ENCODE data around the gene SGK1. TPM values are rescaled to one million over a fixed set of nuclear protein-coding genes. Genes with fewer than 3 reads are reported as not detected.

SGK1 gene
- total RNA-seq, 1 experiment from 2014 or later: 95.2 TPM

DNA sequence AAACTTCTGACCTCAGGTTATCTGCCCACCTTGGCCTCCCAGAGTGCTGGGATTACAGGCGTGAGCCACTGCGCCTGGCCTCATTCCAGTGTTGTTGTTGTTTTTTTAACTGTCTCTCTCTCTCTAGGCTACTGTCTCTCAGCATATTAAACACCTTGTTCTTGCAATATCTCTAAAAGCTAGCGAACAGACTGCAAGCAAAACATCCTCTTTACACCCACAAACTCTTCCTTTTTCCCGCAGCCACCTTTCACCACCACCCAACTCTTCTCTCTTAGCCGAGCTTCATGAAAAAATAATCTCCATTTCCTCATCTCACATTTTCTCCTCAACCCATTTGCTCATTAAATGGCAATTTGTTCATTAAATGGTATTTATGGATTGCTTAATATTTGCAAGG is 45.5 kb downstream of the SGK1 start:
- H3K79me2 ChIP-seq (ENCODE audit: low read length): no peaks in the 10 kb centered on the region
- TF ChIP-seq EZH2 (IDR thresholded peaks at IDR 0.05; ENCODE audit: low read length, unreplicated experiment) (no peak), EZH2phosphoT487 (IDR thresholded peaks at IDR 0.05; ENCODE audit: borderline replicate concordance, low read length) (no peak)
- TF ChIP-seq, protein P1, sequence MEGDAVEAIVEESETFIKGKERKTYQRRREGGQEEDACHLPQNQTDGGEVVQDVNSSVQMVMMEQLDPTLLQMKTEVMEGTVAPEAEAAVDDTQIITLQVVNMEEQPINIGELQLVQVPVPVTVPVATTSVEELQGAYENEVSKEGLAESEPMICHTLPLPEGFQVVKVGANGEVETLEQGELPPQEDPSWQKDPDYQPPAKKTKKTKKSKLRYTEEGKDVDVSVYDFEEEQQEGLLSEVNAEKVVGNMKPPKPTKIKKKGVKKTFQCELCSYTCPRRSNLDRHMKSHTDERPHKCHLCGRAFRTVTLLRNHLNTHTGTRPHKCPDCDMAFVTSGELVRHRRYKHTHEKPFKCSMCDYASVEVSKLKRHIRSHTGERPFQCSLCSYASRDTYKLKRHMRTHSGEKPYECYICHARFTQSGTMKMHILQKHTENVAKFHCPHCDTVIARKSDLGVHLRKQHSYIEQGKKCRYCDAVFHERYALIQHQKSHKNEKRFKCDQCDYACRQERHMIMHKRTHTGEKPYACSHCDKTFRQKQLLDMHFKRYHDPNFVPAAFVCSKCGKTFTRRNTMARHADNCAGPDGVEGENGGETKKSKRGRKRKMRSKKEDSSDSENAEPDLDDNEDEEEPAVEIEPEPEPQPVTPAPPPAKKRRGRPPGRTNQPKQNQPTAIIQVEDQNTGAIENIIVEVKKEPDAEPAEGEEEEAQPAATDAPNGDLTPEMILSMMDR (conservative IDR thresholded peaks at IDR 0.05; ENCODE audit: low read depth, low read length): no peak
- DNase-seq (no peak), ATAC-seq (no peak)
- H3K9me3 ChIP-seq (ENCODE audit: low read length): no peaks in the 10 kb centered on the region
- H3K4me1 ChIP-seq (ENCODE audit: insufficient read depth, low read length): no peaks in the 10 kb centered on the region
- H3K4me3 ChIP-seq (ENCODE audit: low read length): no peak overlapping the region
- H3K9ac ChIP-seq (ENCODE audit: low read length): no peak overlapping the region
- H2AFZ ChIP-seq (ENCODE audit: low read length): no peak overlapping the region
- no peak overlapping the region for H3K27ac ChIP-seq (ENCODE audit: low read length)
- BruUV-seq (replicated peaks): no TSS peak
- no peaks in the 10 kb centered on the region for H3K36me3 ChIP-seq (ENCODE audit: low read depth, low read length)
- no peak overlapping the region for H3K4me2 ChIP-seq (ENCODE audit: low read length)
- no peaks in the 10 kb centered on the region for H4K20me1 ChIP-seq (ENCODE audit: low read length)
- ChIA-PET CTCF (interaction anchor here (0.6 kb wide), 1 partner anchor 150 kb away, joined by 3 read pairs; no protein-coding TSS in a partner anchor), POLR2A (ENCODE audit: unreplicated experiment) (no interaction called here)
- H3K9me2 ChIP-seq (replicated peaks; ENCODE audit: low read length): no peaks in the 10 kb centered on the region
- no peaks in the 10 kb centered on the region for H3F3A ChIP-seq (ENCODE audit: low read length, unreplicated experiment)
- H3K27me3 ChIP-seq (ENCODE audit: low read length): no peaks in the 10 kb centered on the region
- intact Hi-C loops (cut with micrococcal nuclease): no loop called here

GRCh38 chr6:134267917-134268361 is 50.0 kb downstream of the SGK1 start:
- POLR2A ChIA-PET (ENCODE audit: unreplicated experiment): no interaction called here
- H3K9ac ChIP-seq (ENCODE audit: low read length): no peak overlapping the region
- no peak overlapping the region for H3K27ac ChIP-seq (ENCODE audit: low read length)
- TF ChIP-seq EZH2phosphoT487 (IDR thresholded peaks at IDR 0.05; ENCODE audit: borderline replicate concordance, low read length) (no peak), EZH2 (IDR thresholded peaks at IDR 0.05; ENCODE audit: low read length, unreplicated experiment) (no peak)
- TF ChIP-seq, protein P1 (conservative IDR thresholded peaks at IDR 0.05; ENCODE audit: low read depth, low read length): no peak
- no TSS peak for BruUV-seq (replicated peaks)
- H3K4me2 ChIP-seq (ENCODE audit: low read length): no peak overlapping the region
- no peaks in the 10 kb centered on the region for H3K79me2 ChIP-seq (ENCODE audit: low read length)
- CTCF ChIA-PET: no interaction called here
- no peak for ATAC-seq
- no peaks in the 10 kb centered on the region for H3K9me2 ChIP-seq (replicated peaks; ENCODE audit: low read length)
- intact Hi-C loops (cut with micrococcal nuclease): no loop called here
- H3K4me3 ChIP-seq (ENCODE audit: low read length): no peak overlapping the region
- no peaks in the 10 kb centered on the region for H3K36me3 ChIP-seq (ENCODE audit: low read depth, low read length)
- DNase-seq: no peak
- H3K4me1 ChIP-seq (ENCODE audit: insufficient read depth, low read length): no peaks in the 10 kb centered on the region
- no peaks in the 10 kb centered on the region for H4K20me1 ChIP-seq (ENCODE audit: low read length)
- H2AFZ ChIP-seq (ENCODE audit: low read length): no peak overlapping the region
- no peaks in the 10 kb centered on the region for H3F3A ChIP-seq (ENCODE audit: low read length, unreplicated experiment)
- H3K9me3 ChIP-seq (ENCODE audit: low read length): no peaks in the 10 kb centered on the region
- H3K27me3 ChIP-seq (ENCODE audit: low read length): no peaks in the 10 kb centered on the region

DNA sequence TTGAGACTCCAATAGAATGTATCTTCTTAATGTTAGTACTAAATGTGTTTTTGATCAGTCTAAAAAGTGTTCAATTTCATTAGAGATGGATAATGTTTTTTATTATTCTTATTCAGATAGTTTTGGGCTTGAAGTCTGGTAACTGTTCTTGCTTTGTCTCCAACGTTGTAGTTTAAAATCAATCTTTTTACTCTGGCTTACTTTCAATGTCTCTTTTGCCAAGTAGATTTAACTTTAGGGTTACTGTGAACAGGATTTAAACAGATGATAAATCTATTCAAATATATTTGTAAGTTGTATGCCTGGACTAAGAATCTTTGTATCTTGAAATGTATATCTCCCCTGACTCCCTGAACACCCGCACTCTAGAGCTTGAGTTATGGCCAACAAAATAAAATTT is 51.1 kb downstream of the SGK1 start:
- Histone ChIP-seq H2AFZ (ENCODE audit: low read length) (no peak overlapping the region), H3K4me3 (ENCODE audit: low read length) (no peak overlapping the region), H3K79me2 (ENCODE audit: low read length) (no peaks in the 10 kb centered on the region), H3K9me3 (ENCODE audit: low read length) (no peaks in the 10 kb centered on the region), H3K4me1 (ENCODE audit: insufficient read depth, low read length) (no peaks in the 10 kb centered on the region), H3K27ac (ENCODE audit: low read length) (no peak overlapping the region), H3F3A (ENCODE audit: low read length, unreplicated experiment) (no peaks in the 10 kb centered on the region), H3K9me2 (replicated peaks; ENCODE audit: low read length) (no peaks in the 10 kb centered on the region), H3K4me2 (ENCODE audit: low read length) (no peak overlapping the region), H4K20me1 (ENCODE audit: low read length) (no peaks in the 10 kb centered on the region), H3K36me3 (ENCODE audit: low read depth, low read length) (no peaks in the 10 kb centered on the region), H3K9ac (ENCODE audit: low read length) (no peak overlapping the region), H3K27me3 (ENCODE audit: low read length) (no peaks in the 10 kb centered on the region)
- TF ChIP-seq EZH2phosphoT487 (IDR thresholded peaks at IDR 0.05; ENCODE audit: borderline replicate concordance, low read length) (no peak), EZH2 (IDR thresholded peaks at IDR 0.05; ENCODE audit: low read length, unreplicated experiment) (no peak)
- TF ChIP-seq, protein P1 (conservative IDR thresholded peaks at IDR 0.05; ENCODE audit: low read depth, low read length): no peak
- no peak for DNase-seq
- no TSS peak for BruUV-seq (replicated peaks)
- ATAC-seq: no peak
- intact Hi-C loops (cut with micrococcal nuclease): no loop called here
- ChIA-PET POLR2A (ENCODE audit: unreplicated experiment) (no interaction called here), CTCF (no interaction called here)
